Measurements from ENCODE around the gene KRTAP25-1.

KRTAP25-1 gene

DNA sequence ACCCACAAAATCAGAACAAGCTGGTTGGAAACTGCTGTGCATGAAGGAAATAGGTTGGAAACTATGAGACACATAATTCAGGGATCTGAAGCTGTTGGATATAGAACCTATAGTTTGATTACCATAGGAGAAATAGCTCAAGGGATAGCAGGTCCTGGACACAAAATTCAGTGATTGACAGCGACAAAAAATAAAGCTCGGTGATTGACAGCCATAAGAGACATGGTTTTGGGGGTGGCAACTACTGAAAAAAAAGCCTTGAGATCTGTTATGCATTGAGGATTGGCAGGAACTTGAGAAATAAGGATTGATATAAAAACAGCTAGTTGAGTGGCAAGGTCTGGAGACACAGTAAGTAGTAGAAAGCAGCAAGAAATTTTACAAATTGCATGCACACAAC is at the start of gene KRTAP25-1:
Gene KRTAP25-1 (minus strand): TSS at position 300 of the 400 bp plus-strand sequence. CDS start 24 bp downstream, at position 276.
- no peak for DNase-seq

DNA sequence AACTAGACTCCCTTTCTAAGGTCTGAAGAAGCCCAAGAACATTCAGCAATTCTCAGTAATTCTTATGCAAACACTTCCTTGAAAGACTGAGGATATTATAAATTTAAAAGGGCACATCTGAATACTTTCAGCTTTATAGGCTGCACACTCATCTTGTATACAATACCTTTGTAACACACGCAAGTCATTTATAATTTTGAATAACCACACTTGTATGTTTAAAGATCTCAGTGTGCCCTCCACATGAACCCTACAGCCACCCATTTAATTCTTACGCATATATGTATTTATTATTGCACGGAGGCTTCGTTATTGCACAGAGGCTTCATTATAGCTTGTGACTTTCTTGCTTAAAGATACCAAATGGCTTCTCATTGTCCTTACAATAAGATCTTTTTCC is 49.4 kb upstream of the KRTAP25-1 start:
- no peak for DNase-seq

- DNase-seq = no peak
Observed at GRCh38 chr21:30337772-30338171, 48.5 kb upstream of the KRTAP25-1 start.

GRCh38 chr21:30337276-30337744 is 48.0 kb upstream of the KRTAP25-1 start, which contains the start of gene KRTAP27-1:
Gene KRTAP27-1 (minus strand): TSS chr21:30337694. CDS start chr21:30337668, 26 bp downstream.
- no peak for DNase-seq

GRCh38 chr21:30336596-30336995 is 47.3 kb upstream of the KRTAP25-1 start:
- DNase-seq = no peak

GRCh38 chr21:30333736-30334135 is 44.4 kb upstream of the KRTAP25-1 start:
- DNase-seq = no peak

DNA sequence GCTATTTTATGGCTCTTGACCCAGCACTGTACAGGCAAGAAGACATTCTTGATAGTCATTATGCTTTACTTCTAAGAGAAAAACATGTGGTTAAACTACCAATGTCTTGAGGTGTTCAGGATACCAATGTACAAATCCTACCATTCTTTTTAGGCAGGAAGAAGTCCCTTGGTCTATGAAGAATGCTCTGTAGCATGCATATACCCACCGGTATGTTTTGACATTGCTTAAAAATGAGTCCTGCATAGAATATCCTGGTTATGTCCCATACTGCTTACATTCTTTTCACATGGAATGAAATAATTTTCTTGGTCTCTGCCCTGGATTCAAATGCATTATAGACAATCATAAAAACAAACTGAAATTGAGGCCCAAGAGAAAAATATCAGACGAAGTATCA is 43.4 kb upstream of the KRTAP25-1 start:
- no peak for DNase-seq

DNA sequence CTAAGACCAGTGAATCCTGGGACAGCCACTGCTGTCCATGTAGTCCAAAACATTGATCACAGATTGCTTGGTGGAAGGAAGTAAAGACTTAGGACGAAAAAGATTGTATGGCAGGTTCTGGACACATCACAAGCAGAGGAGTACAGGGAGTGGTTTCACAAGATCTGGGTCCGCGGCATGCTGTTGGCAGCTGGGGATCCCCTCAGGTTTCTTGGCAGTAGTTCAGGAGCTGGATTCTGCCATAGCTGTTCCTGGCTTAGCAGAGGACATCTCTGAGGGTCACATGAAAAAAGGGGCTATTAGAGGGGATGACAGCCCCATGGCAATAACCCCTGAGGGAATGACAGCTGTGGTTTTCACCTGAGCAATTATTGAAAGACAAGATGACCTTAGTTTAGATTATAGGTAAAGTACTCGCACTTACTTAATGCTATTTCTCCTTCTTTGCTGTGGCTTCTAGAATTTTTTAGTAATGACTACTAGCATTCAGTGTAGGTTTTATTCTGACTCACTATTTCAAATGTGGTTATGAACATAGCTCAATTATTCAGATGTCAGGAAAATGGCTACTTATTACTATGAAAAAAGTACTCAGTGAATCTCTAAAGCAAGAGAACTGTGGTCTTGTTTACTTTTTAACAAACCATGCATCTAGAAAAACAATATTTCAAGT is 40.0 kb upstream of the KRTAP25-1 start:
- DNase-seq = no peak

- DNase-seq = no peak
Observed at GRCh38 chr21:30326390-30326789, 37.1 kb upstream of the KRTAP25-1 start.

DNA sequence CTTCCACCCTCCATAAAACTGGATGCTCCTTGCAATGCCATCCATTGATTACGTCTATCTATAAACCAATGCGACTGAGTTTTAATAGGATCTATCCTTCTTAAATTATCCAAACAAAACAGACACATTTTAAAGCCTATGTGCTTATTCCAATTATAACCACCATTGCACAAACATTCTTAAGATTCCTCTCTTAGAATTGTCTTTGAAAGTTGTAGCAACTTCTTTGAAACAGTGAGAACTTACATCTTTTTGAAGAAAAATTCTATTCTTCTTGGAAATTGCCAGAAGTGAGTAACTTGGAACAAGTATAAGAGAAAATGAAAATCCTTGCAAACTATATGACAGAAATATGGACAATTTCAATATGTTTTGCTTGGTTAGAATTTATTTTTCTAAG is 30.9 kb upstream of the KRTAP25-1 start, which contains the start of gene KRTAP26-1:
Gene KRTAP26-1 (minus strand): TSS at position 101 of the 400 bp plus-strand sequence. CDS start 280 bp downstream, outside the sequence.
- no peak for DNase-seq

DNA sequence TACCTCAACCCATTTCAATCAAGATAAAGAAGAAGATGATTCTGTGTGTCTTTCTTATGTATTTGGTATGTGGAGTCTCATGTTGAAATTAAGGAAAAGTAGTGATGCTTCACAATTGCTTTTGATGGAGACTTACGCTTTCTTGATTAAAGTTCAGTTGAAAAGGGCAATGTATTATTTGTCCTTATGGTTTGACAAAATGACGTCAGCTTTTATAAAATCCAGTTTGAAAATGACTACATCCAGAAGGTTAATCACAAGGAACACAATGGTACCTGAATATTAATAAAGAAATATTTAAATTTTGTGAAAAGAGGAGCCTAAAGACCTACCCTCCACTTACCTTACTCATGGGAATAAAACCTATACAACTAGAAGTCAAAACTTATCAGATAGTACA is 26.4 kb upstream of the KRTAP25-1 start:
- DNase-seq = no peak

- DNase-seq = no peak
Observed at GRCh38 chr21:30306884-30307283, 17.6 kb upstream of the KRTAP25-1 start.

- DNase-seq = no peak
Observed at GRCh38 chr21:30305136-30305535, 15.8 kb upstream of the KRTAP25-1 start.

GRCh38 chr21:30282850-30283249 is 6.5 kb downstream of the KRTAP25-1 start, which contains the start of gene KRTAP24-1:
Gene KRTAP24-1 (minus strand): TSS chr21:30282950. CDS start chr21:30282932, 18 bp downstream.
- DNase-seq = no peak

GRCh38 chr21:30271611-30272010 is 17.7 kb downstream of the KRTAP25-1 start:
- DNase-seq = no peak

- DNase-seq = no peak
Observed at GRCh38 chr21:30271156-30271555, 18.2 kb downstream of the KRTAP25-1 start.

GRCh38 chr21:30269803-30270530 is 19.3 kb downstream of the KRTAP25-1 start:
- no peak for DNase-seq

- no peak for DNase-seq
Observed at GRCh38 chr21:30268608-30269197, 20.6 kb downstream of the KRTAP25-1 start.

- no peak for DNase-seq
Observed at GRCh38 chr21:30257773-30258172, 31.5 kb downstream of the KRTAP25-1 start.

- no peak for DNase-seq
Observed at GRCh38 chr21:30256100-30256499, 33.2 kb downstream of the KRTAP25-1 start.

DNA sequence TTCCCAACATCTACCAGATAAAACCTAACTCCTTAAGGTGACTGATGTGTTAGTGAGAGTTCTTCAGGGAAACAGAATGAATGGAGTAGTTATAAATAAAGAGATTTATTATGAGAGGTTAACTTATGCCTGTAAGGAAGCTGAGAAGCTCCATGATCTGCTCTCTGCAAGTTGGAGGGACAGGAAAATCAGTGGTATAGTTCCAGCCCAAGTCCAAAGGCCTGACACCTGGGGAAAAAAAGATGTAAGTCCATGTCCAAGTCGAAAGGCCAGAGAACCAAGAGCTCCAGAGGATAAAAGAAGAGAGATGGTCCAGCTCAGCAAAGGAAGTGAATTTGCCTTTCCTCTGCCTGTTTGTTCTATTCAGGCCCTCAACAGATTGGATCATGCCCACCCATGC is 33.6 kb downstream of the KRTAP25-1 start:
- DNase-seq = no peak

DNA sequence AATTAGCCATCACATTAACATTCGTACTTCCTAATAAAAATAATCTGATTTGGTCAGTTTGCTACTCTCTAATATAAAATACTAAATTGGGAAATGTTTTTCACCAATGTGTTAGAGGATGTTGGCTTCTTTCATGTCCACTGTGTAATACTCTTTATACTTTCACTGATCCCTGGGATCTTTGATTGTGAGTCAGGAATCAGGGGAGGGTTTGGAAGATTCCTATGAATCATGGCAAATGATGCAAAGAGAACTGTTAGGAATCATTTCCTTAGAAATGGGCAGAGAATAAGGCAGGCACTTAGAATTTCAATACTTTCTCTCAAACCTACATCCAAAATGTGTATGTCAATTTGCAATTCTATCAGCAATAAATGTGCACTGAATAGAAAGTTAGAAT is 37.5 kb downstream of the KRTAP25-1 start:
- no peak for DNase-seq

GRCh38 chr21:30249936-30250335 is 39.4 kb downstream of the KRTAP25-1 start:
- DNase-seq = no peak

GRCh38 chr21:30248844-30249243 is 40.5 kb downstream of the KRTAP25-1 start:
- no peak for DNase-seq

All from NCI-H1436 treated with DMSO at 0.1 percent for 48 hours (cell line).